Neural cell (in vitro differentiated cells): ENCODE data around the gene TAB2. TPM values are rescaled to one million over a fixed set of nuclear protein-coding genes. Genes with fewer than 3 reads are reported as not detected.

Source experiments
- H2AFZ ChIP-seq: fragments of 200-600, 300-800 bp; sonication (generic), shearing (Covaris generic); 2 replicates; pipeline ENCODE4 v1.6.0; 2014; ENCODE audit warnings: low read depth, mild to moderate bottlenecking, antibody characterized with exemption, low read length, moderate library complexity
- H3F3A ChIP-seq: fragments of 200-600 bp; shearing (Covaris generic); 2 replicates; pipeline ENCODE4 v1.6.1; 2016; ENCODE audit warnings: mild to moderate bottlenecking, moderate library complexity, mixed read lengths, antibody characterized with exemption, low read length; ENCODE audit not compliant: insufficient read depth, poor library complexity, severe bottlenecking
- H3K27ac ChIP-seq: fragments of 200-600, 300-800 bp; sonication (generic), shearing (Covaris generic); 2 replicates; pipeline ENCODE4 v1.5.1; 2014; ENCODE audit warnings: mild to moderate bottlenecking, low read length, moderate library complexity
- H3K27me3 ChIP-seq: fragments of 300-800, 200-600 bp; sonication (generic), shearing (Covaris generic); 2 replicates; pipeline ENCODE4 v1.6.0; 2014; ENCODE audit warnings: mild to moderate bottlenecking, low read depth, low read length, moderate library complexity; ENCODE audit not compliant: insufficient read depth
- H3K36me3 ChIP-seq: fragments of 300-800, 200-600 bp; sonication (generic), shearing (Covaris generic); 2 replicates; pipeline ENCODE4 v1.5.1; 2014; ENCODE audit warnings: mild to moderate bottlenecking, antibody characterized with exemption, low read length, moderate library complexity; ENCODE audit not compliant: insufficient read depth
- H3K4me2 ChIP-seq: fragments of 300-800, 200-600 bp; sonication (generic), shearing (Covaris generic); 2 replicates; pipeline ENCODE4 v1.6.0; 2014; ENCODE audit warnings: mild to moderate bottlenecking, low read length
- H3K4me3 ChIP-seq: fragments of 300-800, 200-600 bp; sonication (generic), shearing (Covaris generic); 2 replicates; pipeline ENCODE4 v1.5.1; 2014; ENCODE audit warnings: mild to moderate bottlenecking, low read length, moderate library complexity
- H3K79me2 ChIP-seq: fragments of 200-600 bp; shearing (Covaris generic); replicated peaks from 2 replicates; pipeline ENCODE4 v1.6.0; 2014; ENCODE audit warnings: mild to moderate bottlenecking, low read length, moderate library complexity; ENCODE audit not compliant: insufficient read depth
- H3K9ac ChIP-seq: fragments of 300-800, 200-600 bp; sonication (generic), shearing (Covaris generic); 2 replicates; pipeline ENCODE4 v1.6.1; 2016; ENCODE audit warnings: mild to moderate bottlenecking, low read length, mixed read lengths
- H3K9me2 ChIP-seq: fragments of 200-600 bp; shearing (Covaris generic); 2 replicates; pipeline ENCODE4 v1.6.1; 2016; ENCODE audit warnings: mild to moderate bottlenecking, low read length, mixed read lengths; ENCODE audit not compliant: insufficient read depth
- H3K9me3 ChIP-seq: fragments of 200-600, 300-800 bp; sonication (generic), shearing (Covaris generic); 2 replicates; pipeline ENCODE4 v1.6.1; 2016; ENCODE audit warnings: mild to moderate bottlenecking, mixed run types, low read length, moderate library complexity, mixed read lengths
- H4K20me1 ChIP-seq: fragments of 200-600 bp; shearing (Covaris generic); 2 replicates; pipeline ENCODE4 v1.6.1; 2016; ENCODE audit warnings: mild to moderate bottlenecking, mixed run types; ENCODE audit not compliant: insufficient read depth
- EP300 ChIP-seq: fragments of 450-650 bp; conservative IDR thresholded peaks from 2 replicates; pipeline ENCODE4 v1.6.1; 2014; ENCODE audit warnings: antibody characterized with exemption, mild to moderate bottlenecking, moderate library complexity; ENCODE audit not compliant: poor library complexity, severe bottlenecking
- EZH2 ChIP-seq: fragments of 200-600, 300-800 bp; shearing (Covaris generic), sonication (generic); IDR thresholded peaks from 2 replicates; pipeline ENCODE4 v1.6.1; 2014; ENCODE audit warnings: antibody characterized with exemption, low read length, borderline replicate concordance, mild to moderate bottlenecking; ENCODE audit not compliant: insufficient read depth, poor library complexity, severe bottlenecking
- MXI1 ChIP-seq: fragments of 450-650 bp; conservative IDR thresholded peaks from 2 replicates; pipeline ENCODE4 v1.6.1; 2014; ENCODE audit warnings: antibody characterized with exemption, mild to moderate bottlenecking; ENCODE audit not compliant: poor library complexity, severe bottlenecking
- POLR2AphosphoS5 ChIP-seq: IDR thresholded peaks from 2 replicates; pipeline ENCODE4 v1.6.1; 2012
- RAD21 ChIP-seq: fragments of 450-650 bp; conservative IDR thresholded peaks from 2 replicates; pipeline ENCODE4 v1.6.1; 2014; ENCODE audit warnings: antibody characterized with exemption, mild to moderate bottlenecking, moderate library complexity
- REST ChIP-seq: IDR thresholded peaks from 2 replicates; pipeline ENCODE4 v1.6.1; 2012; ENCODE audit warnings: borderline replicate concordance
- SMC3 ChIP-seq: fragments of 450-650 bp; conservative IDR thresholded peaks from 2 replicates; pipeline ENCODE4 v1.6.1; 2014; ENCODE audit warnings: antibody characterized with exemption, mild to moderate bottlenecking, moderate library complexity; ENCODE audit not compliant: poor library complexity
- TAF1 ChIP-seq: IDR thresholded peaks from 2 replicates; pipeline ENCODE4 v1.6.1; 2012; ENCODE audit warnings: low read depth
- polyA plus RNA-seq: library from polyadenylated mRNA; depleted of rRNA; stranded (reverse); fragments of >200 nt; gene quantifications from 2 replicates; pipeline ENCODE4 v1.2.3, GENCODE V29; 2014
- TF ChIP-seq, protein P1 (sequence below): fragments of 450-650 bp; IDR thresholded peaks from 2 replicates; pipeline ENCODE4 v1.5.1; 2014; ENCODE audit warnings: antibody characterized with exemption, mild to moderate bottlenecking, moderate library complexity; ENCODE audit not compliant: poor library complexity, severe bottlenecking

TAB2 gene
- polyA plus RNA-seq, 1 donor from 2014 or later = 27.6 TPM

DNA sequence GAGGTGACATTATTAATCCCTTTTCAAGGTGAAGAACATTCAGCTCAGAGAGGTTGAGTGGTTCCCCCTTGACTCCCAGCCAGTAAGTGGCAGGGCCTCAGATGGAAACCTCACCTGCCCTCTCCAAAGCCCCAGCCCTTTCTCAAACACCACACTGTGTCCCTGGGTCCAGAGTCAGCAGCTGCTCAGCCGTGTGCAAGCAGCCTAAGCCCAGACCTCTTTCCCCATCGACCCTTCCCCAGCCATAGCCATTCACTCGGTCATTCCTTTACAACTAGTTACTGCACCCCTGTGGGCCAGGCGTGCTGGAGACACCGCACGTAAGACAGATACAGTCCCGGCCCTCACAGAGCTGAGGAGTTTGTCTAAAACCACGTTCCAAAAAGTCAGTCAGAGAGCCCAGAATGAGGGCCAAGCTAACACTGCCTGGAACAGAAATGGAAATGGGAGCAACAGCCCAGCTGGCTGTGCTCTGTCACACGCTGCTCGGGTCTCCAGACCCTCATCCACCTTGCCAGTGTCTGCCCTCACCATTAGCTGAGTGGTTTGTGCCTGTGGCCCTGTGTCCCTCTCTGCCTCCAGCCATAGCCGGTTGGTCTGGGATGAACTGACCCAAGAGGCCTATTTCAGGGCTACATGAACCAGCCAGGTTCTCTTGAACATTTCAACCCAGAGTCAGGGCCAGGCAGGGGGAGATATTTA, 137.7 kb downstream of the TAB2 start:
- no peaks in the 10 kb centered on the region for H4K20me1 ChIP-seq
- H3K27ac ChIP-seq = no peak overlapping the region
- H2AFZ ChIP-seq = no peak overlapping the region
- H3F3A ChIP-seq = no peaks in the 10 kb centered on the region
- H3K36me3 ChIP-seq = no peaks in the 10 kb centered on the region
- no peaks in the 10 kb centered on the region for H3K9me2 ChIP-seq
- peaks cover 3% of the 10 kb centered on the region for H3K9me3 ChIP-seq
- peaks cover 27% of the 10 kb centered on the region for H3K27me3 ChIP-seq
- TF ChIP-seq RAD21 (no peak), EP300 (no peak), TAF1 (no peak), MXI1 (no peak), SMC3 (no peak), REST (no peak), EZH2 (no peak)
- TF ChIP-seq, protein P1, sequence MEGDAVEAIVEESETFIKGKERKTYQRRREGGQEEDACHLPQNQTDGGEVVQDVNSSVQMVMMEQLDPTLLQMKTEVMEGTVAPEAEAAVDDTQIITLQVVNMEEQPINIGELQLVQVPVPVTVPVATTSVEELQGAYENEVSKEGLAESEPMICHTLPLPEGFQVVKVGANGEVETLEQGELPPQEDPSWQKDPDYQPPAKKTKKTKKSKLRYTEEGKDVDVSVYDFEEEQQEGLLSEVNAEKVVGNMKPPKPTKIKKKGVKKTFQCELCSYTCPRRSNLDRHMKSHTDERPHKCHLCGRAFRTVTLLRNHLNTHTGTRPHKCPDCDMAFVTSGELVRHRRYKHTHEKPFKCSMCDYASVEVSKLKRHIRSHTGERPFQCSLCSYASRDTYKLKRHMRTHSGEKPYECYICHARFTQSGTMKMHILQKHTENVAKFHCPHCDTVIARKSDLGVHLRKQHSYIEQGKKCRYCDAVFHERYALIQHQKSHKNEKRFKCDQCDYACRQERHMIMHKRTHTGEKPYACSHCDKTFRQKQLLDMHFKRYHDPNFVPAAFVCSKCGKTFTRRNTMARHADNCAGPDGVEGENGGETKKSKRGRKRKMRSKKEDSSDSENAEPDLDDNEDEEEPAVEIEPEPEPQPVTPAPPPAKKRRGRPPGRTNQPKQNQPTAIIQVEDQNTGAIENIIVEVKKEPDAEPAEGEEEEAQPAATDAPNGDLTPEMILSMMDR = no peak
- H3K4me2 ChIP-seq = no peak overlapping the region
- no peaks in the 10 kb centered on the region for H3K79me2 ChIP-seq
- no peak overlapping the region for H3K4me3 ChIP-seq
- H3K9ac ChIP-seq = no peak overlapping the region

GRCh38 chr6:149456311-149457021, 139.0 kb downstream of the TAB2 start:
- Histone ChIP-seq H3K9me3 (no peaks in the 10 kb centered on the region), H4K20me1 (no peaks in the 10 kb centered on the region), H3K9ac (no peak overlapping the region), H3K27ac (no peak overlapping the region), H2AFZ (no peak overlapping the region), H3K4me3 (no peak overlapping the region), H3K36me3 (no peaks in the 10 kb centered on the region), H3K27me3 (peaks cover 14% of the 10 kb centered on the region), H3K79me2 (no peaks in the 10 kb centered on the region), H3K9me2 (no peaks in the 10 kb centered on the region), H3F3A (no peaks in the 10 kb centered on the region), H3K4me2 (no peak overlapping the region)
- no peak for TF ChIP-seq RAD21
- TF ChIP-seq, protein P1 = no peak
- no peak for TF ChIP-seq REST
- no peak for TF ChIP-seq TAF1
- no peak for TF ChIP-seq EP300
- no peak for TF ChIP-seq MXI1
- TF ChIP-seq EZH2 = no peak
- no peak for TF ChIP-seq POLR2AphosphoS5
- TF ChIP-seq SMC3 = no peak
